ENCODE results near the gene MAEA.

DNA sequence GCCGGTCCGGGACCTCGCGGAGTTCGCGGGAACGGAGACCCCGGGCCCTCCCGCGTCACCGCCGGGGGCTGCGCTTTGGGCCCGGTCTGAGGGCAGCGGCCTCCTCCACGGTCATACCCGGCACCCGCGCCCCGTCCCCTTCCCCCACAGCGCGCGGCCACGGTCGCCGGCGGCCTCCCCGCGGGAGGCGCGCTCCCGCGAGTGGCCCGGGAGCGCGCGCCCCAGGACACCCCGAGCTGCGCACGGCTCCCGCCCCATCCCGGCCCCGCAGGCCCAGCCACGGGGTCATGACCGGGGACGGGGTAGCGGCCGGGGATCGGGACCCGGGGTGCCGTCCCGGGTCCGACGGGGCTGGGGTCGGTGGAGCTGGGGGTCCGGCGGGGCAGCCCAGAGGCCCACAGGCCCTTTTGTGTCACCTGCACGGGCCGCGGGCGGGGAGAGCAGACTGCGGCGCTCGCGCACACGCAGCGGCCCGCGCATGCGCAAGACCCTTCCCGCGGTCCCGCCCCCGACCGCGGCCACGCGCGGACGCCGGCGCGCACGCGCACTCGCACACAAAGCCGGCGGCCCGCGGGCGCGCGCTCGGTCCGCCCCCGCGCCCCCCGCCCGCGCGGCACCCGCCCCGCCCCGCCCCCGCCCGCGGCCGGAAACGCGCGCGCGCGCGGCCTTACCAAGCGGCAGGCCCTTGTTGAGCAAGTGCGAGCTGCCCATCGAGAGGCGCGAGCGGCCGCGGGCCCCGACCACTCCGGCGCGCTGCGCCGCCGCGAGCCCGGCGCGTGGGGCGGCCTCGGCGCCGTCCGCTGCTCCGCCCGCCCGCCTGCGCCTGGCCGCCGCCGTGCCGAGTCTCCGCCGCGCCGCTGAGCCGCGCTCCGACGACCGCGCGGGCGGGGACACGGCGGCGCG is 41.2 kb upstream of the MAEA start, which contains the start of gene CTBP1:
- TF ChIP-seq GATA2 (IDR thresholded peaks at IDR 0.05; ENCODE audit: low read depth, low read length) (no peak), GATA3 (IDR thresholded peaks at IDR 0.05; ENCODE audit: low read depth, low read length) (no peak)
